Small intestine (tissue), 7 donors: Measurements from ENCODE around the gene HERPUD1. TPM values are rescaled to one million over a fixed set of nuclear protein-coding genes. Genes with fewer than 3 reads are reported as not detected.

Source experiments
- DNase-seq, 2 donors: peaks; one replicate each; pipeline versions ENCODE4 v3.0.0 to v3.0.0-alpha.2; 2013
- FAIRE-seq: peaks from 2 replicates; lab custom pipeline; 2012; peaks lifted over from hg19 to GRCh38; lab: Jason Lieb, UNC
- H3K27ac ChIP-seq, 3 donors: one replicate each; pipeline ENCODE4 v1.5.1; 2013; ENCODE audit warnings: low read length in 2 of 3, mild to moderate bottlenecking in 2 of 3, control low read depth in 1 of 3, inconsistent platforms in 1 of 3, low read depth in 1 of 3, moderate library complexity in 1 of 3
- H3K27me3 ChIP-seq, 3 donors: one replicate each; pipeline ENCODE4 v1.6.1; 2013; ENCODE audit warnings: low read length in 3 of 3, inconsistent platforms in 1 of 3; ENCODE audit not compliant: control insufficient read depth in 3 of 3, insufficient read depth in 3 of 3
- H3K36me3 ChIP-seq, 3 donors: one replicate each; pipeline ENCODE4 v1.6.1; 2013; ENCODE audit warnings: low read length in 3 of 3, inconsistent platforms in 1 of 3, low read depth in 1 of 3, mild to moderate bottlenecking in 1 of 3, moderate library complexity in 1 of 3; ENCODE audit not compliant: control insufficient read depth in 3 of 3, insufficient read depth in 2 of 3
- H3K4me1 ChIP-seq, 3 donors: one replicate each; pipeline ENCODE4 v1.6.1; 2013; ENCODE audit warnings: low read length in 2 of 3, inconsistent platforms in 1 of 3, low read depth in 1 of 3, mild to moderate bottlenecking in 1 of 3, moderate library complexity in 1 of 3; ENCODE audit not compliant: control insufficient read depth in 3 of 3, insufficient read depth in 2 of 3
- H3K4me3 ChIP-seq, 3 donors: one replicate each; pipeline ENCODE4 v1.5.1; 2013; ENCODE audit warnings: low read length in 3 of 3, control low read depth in 1 of 3, inconsistent platforms in 1 of 3, low read depth in 1 of 3, mild to moderate bottlenecking in 1 of 3, moderate library complexity in 1 of 3
- H3K9me3 ChIP-seq, 2 donors: one replicate each; pipeline ENCODE4 v1.6.1; 2013; ENCODE audit warnings: low read depth in 1 of 2, low read length in 1 of 2; ENCODE audit not compliant: control insufficient read depth in 2 of 2, insufficient read depth in 1 of 2
- WGBS, 3 donors: extraction: QIAGEN DNeasy Blood & Tissue Kit; methylation state at CpG; one replicate each; pipeline ENCODE4 v1.1.7; 2013; 5-methylcytosine and 5-hydroxymethylcytosine counted together
- polyA plus RNA-seq, 4 donors: library from polyadenylated mRNA; stranded (reverse) in 3 of 4; unstranded in 1 of 4; fragments of 200-250 nt in 3 of 4; fragments of 120-200 nt in 1 of 4; gene quantifications; one replicate each; pipeline versions ENCODE4 v1.2.1 to v1.2.3, GENCODE V29; 2013
- donor health status: healthy with polysubstance abuse.
- donor health status: control.
- donor health status: control.
- donor health status: Bipolar disorder and iron deficiency.
- donor health status: healthy.

The HERPUD1 gene
- polyA plus RNA-seq, 4 donors, result 25.9 to 129 (median 97.1) TPM

- Histone ChIP-seq H3K4me1 (no peaks in the 10 kb centered on the region), H3K4me3 (no peak overlapping the region), H3K27ac (no peak overlapping the region), H3K27me3 (no peaks in the 10 kb centered on the region), H3K9me3 (no peaks in the 10 kb centered on the region), H3K36me3 (peaks cover 30 to 58% (median 30%) of the 10 kb centered on the region in 3 donors)
- DNase-seq, result no peak
- 75 to 94% (median 79%) methylated on average over 6 of the region's 6 CpGs for WGBS, 3 donors
- FAIRE-seq, result no peak
Observed at GRCh38 chr16:56943761-56944375, 11.9 kb downstream of the HERPUD1 start.

GRCh38 chr16:56944954-56945839 lies 13.3 kb downstream of the HERPUD1 start:
- H3K4me1 ChIP-seq, result no peaks in the 10 kb centered on the region
- DNase-seq (no peak), FAIRE-seq (no peak)
- H3K27me3 ChIP-seq, result no peaks in the 10 kb centered on the region
- H3K36me3 ChIP-seq, result peaks cover 21 to 49% (median 24%) of the 10 kb centered on the region in 3 donors
- H3K9me3 ChIP-seq, result no peaks in the 10 kb centered on the region
- no peak overlapping the region for H3K27ac ChIP-seq
- H3K4me3 ChIP-seq, result no peak overlapping the region
- whole genome bisulfite sequencing, 3 donors, result 50 to 56% (median 51%) methylated on average over 2 of the region's 2 CpGs

- no peaks in the 10 kb centered on the region for H3K27me3 ChIP-seq
- no peaks in the 10 kb centered on the region for H3K4me1 ChIP-seq
- peaks cover 19 to 42% (median 22%) of the 10 kb centered on the region in 3 donors for H3K36me3 ChIP-seq
- FAIRE-seq (no peak), DNase-seq (no peak)
- no peak overlapping the region for H3K27ac ChIP-seq
- no peaks in the 10 kb centered on the region for H3K9me3 ChIP-seq
- 83% methylated on average over 12 of the region's 12 CpGs for WGBS, 3 donors
- no peak overlapping the region for H3K4me3 ChIP-seq
Observed at GRCh38 chr16:56945847-56946527, 14.0 kb downstream of the HERPUD1 start.

- Histone ChIP-seq H3K4me3 (no peak overlapping the region), H3K27me3 (no peaks in the 10 kb centered on the region), H3K27ac (no peak overlapping the region), H3K4me1 (no peaks in the 10 kb centered on the region), H3K9me3 (no peaks in the 10 kb centered on the region), H3K36me3 (peaks cover 12 to 35% (median 17%) of the 10 kb centered on the region in 3 donors)
- DNase-seq, result no peak
- FAIRE-seq, result no peak
- 80 to 85% (median 81%) methylated on average over 10 of the region's 10 CpGs for WGBS, 3 donors
Observed at GRCh38 chr16:56946767-56947603, 15.0 kb downstream of the HERPUD1 start.

- no peaks in the 10 kb centered on the region for H3K4me1 ChIP-seq
- no peak overlapping the region for H3K4me3 ChIP-seq
- peaks cover 11 to 29% (median 17%) of the 10 kb centered on the region in 3 donors for H3K36me3 ChIP-seq
- no peaks in the 10 kb centered on the region for H3K9me3 ChIP-seq
- DNase-seq, result no peak
- H3K27me3 ChIP-seq, result no peaks in the 10 kb centered on the region
- no peak for FAIRE-seq
- no peak overlapping the region for H3K27ac ChIP-seq
- 80 to 96% (median 96%) methylated on average over 2 of the region's 2 CpGs for WGBS, 3 donors
Observed at GRCh38 chr16:56947604-56947995, 15.7 kb downstream of the HERPUD1 start.

- DNase-seq (no peak), FAIRE-seq (no peak)
- H3K4me1 ChIP-seq, result no peaks in the 10 kb centered on the region
- no peaks in the 10 kb centered on the region for H3K9me3 ChIP-seq
- H3K27me3 ChIP-seq, result no peaks in the 10 kb centered on the region
- H3K4me3 ChIP-seq, result no peak overlapping the region
- WGBS, 3 donors, result 94 to 95% (median 94%) methylated on average over 6 of the region's 6 CpGs
- H3K27ac ChIP-seq, result no peak overlapping the region
- H3K36me3 ChIP-seq, result peaks cover 9 to 23% (median 13%) of the 10 kb centered on the region in 3 donors
Observed at GRCh38 chr16:56948234-56948633, 16.3 kb downstream of the HERPUD1 start.

- Histone ChIP-seq H3K27ac (no peak overlapping the region), H3K4me1 (no peaks in the 10 kb centered on the region), H3K27me3 (no peaks in the 10 kb centered on the region), H3K9me3 (no peaks in the 10 kb centered on the region), H3K4me3 (no peak overlapping the region), H3K36me3 (peaks cover 3 to 14% (median 7%) of the 10 kb centered on the region in 3 donors)
- WGBS, 3 donors, result 75 to 92% (median 90%) methylated on average over 4 of the region's 4 CpGs
- FAIRE-seq, result no peak
- DNase-seq, result no peak
Observed at GRCh38 chr16:56950051-56950450, 18.1 kb downstream of the HERPUD1 start.
